HG03045 (cell line): ENCODE measurements around the gene AGPAT1.
"Not testable (repeated sequence)": the region's sequence is repeated elsewhere in the genome, so short reads cannot be mapped to it uniquely, and the experiment has no call there.

Experiments
- ATAC-seq: cut with Tn5 transposase; IDR thresholded peaks from one replicate; pipeline ENCODE4 v1.9.1; 2021; ENCODE audit warnings: mild to moderate bottlenecking, moderate library complexity; ENCODE audit not compliant: unreplicated experiment

AGPAT1 gene

DNA sequence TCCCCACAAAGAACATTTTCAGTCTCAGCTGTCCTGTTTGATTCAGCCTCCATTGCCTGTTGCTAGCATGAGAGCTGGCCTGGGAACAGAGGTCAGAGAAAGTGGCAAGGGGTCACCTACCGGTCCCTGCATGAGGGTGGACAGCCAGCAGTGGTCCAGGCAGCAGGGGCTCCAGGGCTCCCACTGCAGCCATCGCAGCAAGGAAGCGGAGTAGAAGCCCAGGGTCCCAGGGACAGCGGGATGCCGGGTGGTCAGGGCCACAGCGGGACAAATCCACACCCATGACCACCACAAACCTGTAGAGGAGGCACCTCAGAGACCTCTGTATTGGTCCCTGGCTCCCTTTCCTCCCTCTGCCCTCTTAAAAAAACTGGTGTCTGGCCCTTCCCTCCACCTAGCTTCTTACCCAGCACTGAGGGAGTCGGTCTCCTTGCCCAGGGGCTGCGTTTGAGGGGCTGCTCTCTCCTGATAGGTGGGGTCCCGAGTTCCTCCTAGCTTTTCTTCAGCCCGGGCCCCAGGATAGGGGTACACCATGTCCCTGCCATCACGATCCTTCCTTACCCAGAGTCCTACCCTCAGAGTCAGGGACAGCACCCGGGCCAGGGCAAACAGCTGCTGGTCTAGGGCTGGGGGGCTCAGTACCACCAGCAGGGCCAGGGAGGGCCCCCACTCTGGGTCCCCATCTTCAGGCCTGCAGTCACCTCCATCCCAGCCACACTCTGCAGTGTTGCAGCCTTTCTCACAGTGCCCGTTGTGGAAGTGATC, 25.0 kb upstream of the AGPAT1 start:
- no peak for ATAC-seq

DNA sequence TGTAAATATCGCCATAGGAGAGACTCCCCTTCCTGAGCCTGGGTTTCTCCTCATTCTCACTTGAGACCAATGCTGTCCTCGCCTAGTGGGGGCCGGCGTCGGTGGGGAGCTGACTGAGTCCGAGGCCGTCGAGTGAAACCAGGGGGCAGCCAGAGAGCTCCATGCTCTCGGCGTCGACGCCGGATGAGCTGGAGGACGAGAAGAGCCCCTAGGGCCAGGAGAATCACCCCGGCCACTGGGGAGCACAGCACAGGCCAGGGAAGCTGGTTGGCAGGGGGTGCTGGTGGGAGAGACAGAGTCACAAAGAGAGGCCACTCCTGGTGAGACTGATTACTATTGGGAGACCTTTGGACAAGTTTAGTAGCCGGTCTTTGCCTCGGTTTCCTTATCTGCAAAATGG, 23.0 kb upstream of the AGPAT1 start:
- ATAC-seq, result no peak

- no peak for ATAC-seq
These were observed 22.4 kb upstream of the AGPAT1 start for GRCh38 chr6:32198345-32198696.

DNA sequence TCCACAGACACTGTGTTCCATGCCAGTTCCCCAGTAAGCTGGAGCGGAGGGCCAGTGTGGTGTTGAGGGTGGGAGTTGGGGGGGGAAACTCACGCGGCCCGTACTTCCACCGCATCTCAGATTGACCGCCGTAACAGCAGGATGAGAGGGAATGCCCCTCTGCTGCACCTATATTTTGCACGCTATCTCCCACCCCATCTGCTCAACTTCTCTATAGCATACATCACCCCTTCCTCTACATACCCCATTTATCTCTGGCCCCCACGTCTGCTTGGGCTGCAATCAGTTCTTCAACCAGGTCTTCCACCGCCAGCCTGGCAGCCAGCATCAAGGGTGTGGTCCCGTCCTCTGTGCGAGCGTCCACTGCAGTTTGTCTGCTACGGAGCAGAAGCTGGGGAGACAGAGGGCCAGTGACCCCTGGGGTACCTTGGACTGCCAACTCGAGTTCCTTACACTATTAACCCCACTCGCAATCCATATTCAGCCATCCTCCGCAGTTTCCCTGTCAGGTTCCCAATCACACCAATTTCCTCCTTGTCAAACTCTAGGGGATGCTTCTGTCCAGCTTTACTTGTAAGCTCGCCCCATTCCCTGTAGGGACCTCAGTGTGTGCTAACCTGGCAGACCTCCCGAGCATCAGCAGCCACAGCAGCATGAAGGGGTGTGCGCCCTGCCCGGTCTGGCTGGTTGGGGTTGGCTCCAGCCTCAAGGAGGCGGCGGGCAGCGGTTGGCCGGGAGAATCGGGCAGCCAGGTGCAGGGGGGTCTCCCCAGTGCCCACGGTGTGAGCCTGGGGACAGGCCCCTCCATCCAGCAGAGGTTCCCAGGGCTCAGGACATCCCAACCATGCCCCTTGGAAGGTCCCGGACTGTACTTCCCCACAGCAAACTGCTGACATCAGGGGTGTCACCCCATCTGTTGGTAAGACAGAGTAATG, 21.1 kb upstream of the AGPAT1 start:
- ATAC-seq, result no peak

DNA sequence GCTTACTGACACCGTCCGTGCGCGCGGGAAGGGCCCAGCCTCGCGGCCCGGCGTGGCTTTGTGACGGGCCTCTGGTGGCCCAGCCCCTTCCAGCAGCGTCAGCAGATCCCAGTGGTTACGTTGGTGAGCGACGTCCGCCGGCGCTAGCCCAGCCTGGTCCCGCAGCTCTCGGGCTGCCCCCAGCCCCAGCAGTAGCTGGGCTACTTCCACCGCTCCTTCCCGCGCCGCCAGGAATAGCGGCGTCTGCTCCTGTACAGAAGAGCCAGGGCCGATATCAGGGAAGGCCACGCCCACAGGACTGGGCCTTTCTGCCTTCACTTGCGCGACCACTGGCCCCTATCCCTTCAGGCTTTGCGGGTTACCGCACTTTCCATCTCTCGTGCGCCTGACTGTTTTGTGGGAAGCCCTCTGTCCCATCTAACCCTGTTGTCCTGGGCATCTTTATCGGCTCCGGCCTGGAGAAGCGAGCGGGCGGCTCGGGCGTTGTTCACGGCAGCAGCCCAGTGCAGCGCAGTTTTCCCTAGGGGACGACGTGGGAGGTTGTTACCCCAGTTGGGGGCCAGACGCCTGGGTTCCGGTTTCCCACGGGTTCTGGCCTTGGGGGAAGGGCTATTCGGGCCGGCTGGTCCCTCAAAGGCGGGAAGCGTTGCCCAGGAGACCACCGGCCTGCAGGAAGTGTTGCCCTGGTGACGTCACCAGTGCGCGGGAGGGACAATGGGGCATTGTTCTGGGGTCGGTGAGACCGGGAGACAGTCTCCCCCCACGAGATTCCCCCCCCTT, 20.2 kb upstream of the AGPAT1 start:
- ATAC-seq, result peak; percentile 76

- no peak for ATAC-seq
These were observed 19.7 kb upstream of the AGPAT1 start for GRCh38 chr6:32195652-32195901.

- peak; percentile 78 for ATAC-seq
These were observed 19.2 kb upstream of the AGPAT1 start for GRCh38 chr6:32194825-32195651.

DNA sequence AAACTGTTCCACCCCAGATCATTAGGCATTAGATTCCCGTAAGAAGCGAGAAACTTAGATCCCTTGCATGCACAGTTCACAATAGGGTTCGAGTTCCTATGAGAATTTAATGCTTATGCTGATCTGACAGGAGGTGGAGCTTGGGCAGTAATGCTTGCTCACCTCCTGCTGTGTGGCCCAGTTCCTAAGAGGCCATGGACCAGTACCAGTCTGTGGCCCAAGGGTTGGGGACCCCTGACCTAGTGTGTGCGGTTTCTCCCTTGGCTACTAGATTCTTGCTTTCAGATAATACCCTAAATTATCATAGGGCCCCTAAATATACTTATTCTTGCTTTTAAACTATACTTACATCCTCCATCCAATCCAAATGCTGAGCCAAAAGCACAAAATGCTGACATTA, 18.5 kb upstream of the AGPAT1 start:
- no peak for ATAC-seq

DNA sequence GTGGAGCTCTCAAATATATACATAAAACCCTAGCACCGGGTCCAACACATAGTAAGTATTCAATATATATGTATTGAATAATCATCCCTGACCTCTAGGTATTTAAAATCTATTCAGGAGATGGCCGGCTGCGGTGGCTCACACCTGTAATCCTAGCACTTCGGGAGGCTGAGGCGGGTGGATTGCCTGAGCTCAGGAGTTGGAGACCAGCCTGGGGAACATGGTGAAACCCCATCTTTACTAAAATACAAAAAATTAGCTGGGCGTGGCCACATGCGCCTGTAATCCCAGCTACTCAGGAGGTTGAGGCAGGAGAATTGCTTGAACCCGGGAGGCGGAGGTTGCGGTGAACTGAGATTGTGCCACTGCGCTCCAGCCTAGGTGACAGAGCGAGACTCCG, 17.2 kb upstream of the AGPAT1 start:
- not testable (repeated sequence) for ATAC-seq

GRCh38 chr6:32192608-32193039, 16.7 kb upstream of the AGPAT1 start, which contains the start of gene GPSM3:
Gene GPSM3 (minus strand): TSS chr6:32192643. CDS start chr6:32192513, 130 bp downstream.
- ATAC-seq, result no peak

DNA sequence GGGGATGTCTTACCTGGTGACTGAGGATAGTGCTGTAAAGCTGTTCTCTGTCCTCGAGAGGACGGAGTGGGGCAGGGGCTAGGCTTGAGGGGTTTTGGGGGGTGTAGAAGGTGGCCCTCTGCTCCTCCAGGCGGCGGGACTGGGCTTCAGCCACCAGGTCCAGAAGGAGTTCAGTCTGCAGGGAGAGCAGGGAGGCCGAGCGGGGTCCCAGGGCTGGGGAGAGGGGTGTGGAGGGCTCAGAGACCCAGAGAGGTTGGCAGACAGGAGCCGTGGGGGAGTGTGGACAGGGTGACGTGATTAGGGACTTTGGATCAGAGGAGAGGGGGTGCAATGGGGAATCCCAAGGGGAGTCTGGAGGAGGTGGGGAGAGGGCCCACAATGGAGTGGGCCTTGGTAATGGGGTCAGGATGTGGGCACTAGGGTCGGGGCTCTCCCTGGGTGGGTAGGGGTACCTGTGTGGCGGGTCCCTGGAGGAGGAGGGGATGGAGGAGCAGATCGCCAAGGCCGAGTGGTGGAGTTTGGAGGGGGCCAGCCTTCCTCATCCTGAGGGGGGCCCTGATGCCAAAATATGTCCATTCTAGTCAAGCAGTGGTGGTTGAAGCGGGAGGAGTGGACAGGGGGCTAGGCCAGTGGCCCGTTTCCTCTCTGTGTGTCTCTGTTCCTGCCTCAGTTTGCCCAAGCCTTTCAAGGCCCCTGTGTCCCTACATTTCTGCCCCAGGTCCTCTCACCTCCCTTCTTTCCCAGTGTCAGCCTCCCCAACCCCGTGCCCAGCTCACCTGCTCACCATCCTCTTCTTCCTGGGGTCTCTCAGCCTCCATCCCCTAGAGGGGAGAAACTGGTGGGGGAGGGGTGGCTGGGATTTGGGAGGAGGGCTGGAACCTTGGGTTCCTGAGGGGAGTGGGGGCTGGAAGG, 16.1 kb upstream of the AGPAT1 start:
- no peak for ATAC-seq

DNA sequence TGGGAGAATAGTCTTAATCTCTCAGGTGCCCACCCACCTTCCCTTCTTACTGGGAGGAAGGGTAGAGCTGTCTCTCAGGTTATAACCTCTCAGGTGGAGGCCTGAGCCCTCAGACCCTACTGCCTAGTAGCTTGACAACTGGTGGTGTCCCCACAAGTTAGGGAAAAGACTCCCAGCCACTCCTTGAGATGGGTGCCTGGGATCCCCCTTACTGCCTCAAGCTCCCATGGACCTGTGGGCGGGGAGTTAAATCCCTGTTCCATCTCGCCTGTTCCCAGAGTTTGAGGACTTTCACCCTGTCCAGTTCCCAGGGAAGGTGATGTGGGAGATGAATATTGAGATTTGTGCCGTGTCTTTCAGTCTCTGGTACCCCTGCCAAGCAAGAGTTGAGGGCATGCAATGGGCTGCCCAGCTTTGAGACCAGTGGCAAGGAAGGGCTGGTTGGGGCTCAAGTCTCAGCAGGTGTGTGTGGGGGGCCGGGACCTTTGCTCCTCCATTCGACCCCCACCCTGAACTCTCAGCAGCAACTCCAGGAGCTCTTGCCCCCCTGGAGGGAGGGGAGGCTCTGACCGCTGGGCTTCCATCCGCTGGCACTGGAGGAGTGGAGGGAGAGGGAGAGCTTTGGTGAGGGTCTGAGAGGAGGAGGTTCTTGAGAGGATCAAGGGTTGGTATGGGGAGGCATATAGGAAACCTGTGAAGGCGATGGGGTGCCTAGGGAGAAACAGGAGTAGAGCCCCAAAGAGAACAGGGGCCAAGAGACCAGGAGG, 15.2 kb upstream of the AGPAT1 start:
- ATAC-seq, result no peak

DNA sequence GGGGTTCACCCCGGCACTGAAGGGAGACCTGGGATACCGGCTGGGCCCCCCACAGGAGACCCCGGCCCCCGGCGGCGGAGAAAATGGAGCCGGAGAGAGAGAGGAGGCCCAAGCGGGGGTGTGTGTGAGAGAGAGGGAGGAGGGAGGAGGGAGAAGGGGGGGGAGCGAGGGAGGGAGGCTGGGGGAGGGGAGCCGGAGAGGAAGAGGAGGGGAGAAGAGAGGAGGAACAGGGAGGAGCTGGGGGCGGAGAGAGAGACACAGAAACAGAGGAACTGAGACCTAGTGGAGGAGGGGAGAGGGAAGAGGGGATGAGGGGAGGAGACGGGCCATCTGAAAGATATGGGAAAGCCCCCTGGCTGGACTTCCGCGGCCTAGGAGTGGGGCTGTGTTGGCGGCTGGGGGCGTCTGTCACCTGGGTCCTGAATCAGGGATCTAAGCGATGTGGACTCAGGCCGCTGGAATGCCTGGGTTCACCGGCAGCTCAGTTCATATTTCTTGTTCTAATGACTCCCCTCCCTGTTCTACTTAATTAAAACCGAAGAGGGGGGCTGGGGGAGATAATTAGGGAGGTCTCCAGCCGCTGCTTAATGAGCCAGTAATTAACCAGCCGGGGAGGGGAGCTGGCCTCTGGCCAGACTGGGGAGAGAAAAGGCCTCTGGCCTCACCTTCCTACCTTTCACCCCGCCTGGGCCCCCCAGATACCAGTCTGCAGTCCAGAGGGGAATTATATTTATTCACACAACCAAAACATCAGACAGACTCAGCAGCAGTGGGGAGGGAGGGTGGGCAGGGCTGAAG, 14.4 kb upstream of the AGPAT1 start, which contains the start of gene PBX2:
PBX2 (minus strand) TSS at position 149 of the 798 bp plus-strand sequence. CDS start 287 bp downstream, outside the sequence.
- ATAC-seq, result peak; percentile 49

DNA sequence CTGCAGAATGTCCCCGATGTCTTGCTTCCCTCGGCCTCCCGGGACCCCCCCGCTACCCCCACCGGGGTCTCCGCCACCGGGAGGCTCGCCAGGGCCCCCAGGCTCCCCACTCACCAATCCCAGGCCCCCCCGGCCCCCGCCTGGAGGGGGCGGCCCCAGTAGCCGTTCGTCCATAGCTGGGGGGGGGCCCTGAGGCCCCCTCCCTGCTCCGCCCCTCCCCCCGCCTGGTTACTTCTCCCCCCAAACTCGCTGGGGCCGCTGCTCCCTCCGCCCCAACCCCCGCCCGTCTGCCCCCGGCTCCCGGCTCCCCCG, 13.8 kb upstream of the AGPAT1 start:
- ATAC-seq, result no peak

DNA sequence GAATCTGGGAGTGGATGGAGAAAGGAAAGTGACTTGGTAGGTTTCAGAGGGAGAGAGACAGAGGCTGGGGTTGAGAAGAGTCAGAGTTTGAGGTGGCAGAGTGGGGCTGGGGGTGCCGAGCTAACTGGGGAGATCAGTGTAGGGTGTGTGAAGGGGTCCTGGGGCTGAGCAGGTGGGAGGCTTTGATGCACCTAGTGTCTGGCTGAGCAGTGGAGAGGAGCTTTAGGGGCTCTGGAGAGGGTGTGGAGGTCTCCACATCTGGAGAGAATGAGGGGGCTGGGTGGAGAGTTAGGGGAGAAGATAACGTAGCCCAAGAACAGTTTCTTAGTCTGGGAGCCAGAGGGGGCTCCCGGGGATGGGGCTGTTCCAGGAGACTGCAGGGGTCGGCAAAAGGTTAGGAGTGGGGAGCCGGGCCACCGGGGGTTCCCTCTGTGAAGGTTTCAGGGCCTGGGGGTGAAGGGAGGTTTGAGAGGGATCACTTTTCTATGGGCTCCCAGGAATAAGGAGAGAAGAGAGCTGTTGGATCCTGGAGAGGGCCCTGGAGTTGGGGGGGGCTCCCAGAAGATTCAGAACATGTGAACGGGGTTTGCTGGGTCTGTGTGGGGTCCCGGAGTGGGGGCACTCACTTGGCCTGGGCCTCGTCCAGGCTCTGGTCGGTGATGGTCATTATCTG, 13.3 kb upstream of the AGPAT1 start:
- ATAC-seq, result no peak

DNA sequence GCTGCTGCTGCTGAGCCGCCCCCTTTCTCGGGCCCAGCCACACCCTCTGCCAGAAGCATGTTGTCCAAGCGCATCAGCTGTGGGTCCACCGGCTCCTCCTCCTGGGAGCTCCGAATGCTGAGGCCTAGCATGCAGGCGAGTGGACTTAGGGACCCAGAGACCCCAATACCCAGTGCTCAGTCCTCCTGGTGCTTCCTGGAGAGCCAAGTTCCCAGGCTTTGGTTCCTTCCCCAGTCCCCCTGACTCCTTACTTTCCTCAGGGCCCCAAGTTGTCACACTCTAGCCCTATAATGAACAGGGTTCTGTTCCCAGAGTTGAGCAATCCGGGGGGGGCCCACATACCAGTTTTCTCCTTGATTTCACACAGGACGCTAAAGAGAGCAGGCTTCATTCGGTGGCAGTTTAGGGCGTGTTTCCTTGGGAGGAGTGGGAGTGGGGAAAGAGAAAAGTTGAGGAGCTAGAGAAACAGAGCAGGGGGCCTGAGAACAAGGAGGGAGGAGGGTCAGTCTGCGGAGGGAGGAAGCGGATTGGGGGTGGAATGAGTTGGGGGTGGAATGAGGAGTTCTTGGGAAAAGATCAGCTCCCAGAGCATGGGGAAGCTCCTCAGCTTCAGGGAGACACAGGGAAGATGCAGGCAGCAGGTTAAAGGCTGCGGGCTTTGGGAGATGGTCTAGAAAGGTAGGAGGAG, 12.6 kb upstream of the AGPAT1 start:
- no peak for ATAC-seq
